ENCODE data around the gene C10orf71. TPM values are rescaled to one million over a fixed set of nuclear protein-coding genes. Genes with fewer than 3 reads are reported as not detected.

The C10orf71 gene
- total RNA-seq, 1 experiment from 2014 or later: not detected

GRCh38 chr10:49322371-49323170, 23.6 kb downstream of the C10orf71 start:
- intact Hi-C loops (cut with micrococcal nuclease): no loop called here
- RAD21 ChIA-PET (ENCODE audit: low non-redundant PET in 1 of 2, low total read pairs in 2 of 2, uncharacterized antibody in 2 of 2, unreplicated experiment in 2 of 2): no interaction called here
- Histone ChIP-seq H3K36me3 (ENCODE audit: control insufficient read depth in 1 of 2, insufficient read depth in 2 of 2, low read length in 2 of 2) (no peaks in the 10 kb centered on the region), H2AFZ (ENCODE audit: low read depth, low read length, poor library complexity, severe bottlenecking) (no peak overlapping the region), H3K9me2 (ENCODE audit: insufficient read depth) (no peaks in the 10 kb centered on the region), H4K20me1 (ENCODE audit: insufficient read depth) (no peaks in the 10 kb centered on the region), H3K4me3 (replicated peaks in 1 of 2; ENCODE audit: low read depth in 1 of 2, low read length in 2 of 2) (no peak overlapping the region), H3K9ac (ENCODE audit: low read length) (no peak overlapping the region), H3K4me1 (ENCODE audit: control insufficient read depth in 1 of 2, insufficient read depth in 2 of 2, low read length in 2 of 2) (no peaks in the 10 kb centered on the region), H3K9me3 (ENCODE audit: control insufficient read depth in 1 of 2, insufficient read depth in 1 of 2, low read depth in 1 of 2, low read length in 2 of 2) (no peaks in the 10 kb centered on the region), H3K79me2 (ENCODE audit: insufficient read depth, low read length) (no peaks in the 10 kb centered on the region), H3K4me2 (ENCODE audit: low read length) (no peak overlapping the region), H3K27me3 (ENCODE audit: insufficient read depth, low read length) (peaks cover 32% of the 10 kb centered on the region), H3K27ac (ENCODE audit: low read depth, low read length) (no peak overlapping the region)
- BruUV-seq (replicated peaks): no TSS peak
- DNase-seq (ENCODE audit: low read depth, low spot score) (no peak), ATAC-seq (no peak)
- CTCF ChIA-PET: no interaction called here
- POLR2A ChIA-PET: no interaction called here
- no peak for TF ChIP-seq EGR1 (IDR thresholded peaks at IDR 0.05; ENCODE audit: low read depth)
- TF ChIP-seq, protein P1, sequence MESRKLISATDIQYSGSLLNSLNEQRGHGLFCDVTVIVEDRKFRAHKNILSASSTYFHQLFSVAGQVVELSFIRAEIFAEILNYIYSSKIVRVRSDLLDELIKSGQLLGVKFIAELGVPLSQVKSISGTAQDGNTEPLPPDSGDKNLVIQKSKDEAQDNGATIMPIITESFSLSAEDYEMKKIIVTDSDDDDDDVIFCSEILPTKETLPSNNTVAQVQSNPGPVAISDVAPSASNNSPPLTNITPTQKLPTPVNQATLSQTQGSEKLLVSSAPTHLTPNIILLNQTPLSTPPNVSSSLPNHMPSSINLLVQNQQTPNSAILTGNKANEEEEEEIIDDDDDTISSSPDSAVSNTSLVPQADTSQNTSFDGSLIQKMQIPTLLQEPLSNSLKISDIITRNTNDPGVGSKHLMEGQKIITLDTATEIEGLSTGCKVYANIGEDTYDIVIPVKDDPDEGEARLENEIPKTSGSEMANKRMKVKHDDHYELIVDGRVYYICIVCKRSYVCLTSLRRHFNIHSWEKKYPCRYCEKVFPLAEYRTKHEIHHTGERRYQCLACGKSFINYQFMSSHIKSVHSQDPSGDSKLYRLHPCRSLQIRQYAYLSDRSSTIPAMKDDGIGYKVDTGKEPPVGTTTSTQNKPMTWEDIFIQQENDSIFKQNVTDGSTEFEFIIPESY (IDR thresholded peaks at IDR 0.05; ENCODE audit: extremely low read depth, insufficient replicate concordance, low read length): no peak
- no peak for TF ChIP-seq FOSL1 (IDR thresholded peaks at IDR 0.05; ENCODE audit: low read depth)
- no peak for TF ChIP-seq YY1 (IDR thresholded peaks at IDR 0.05; ENCODE audit: extremely low read depth, insufficient replicate concordance, low read depth, low read length)
- TF ChIP-seq, protein P2, sequence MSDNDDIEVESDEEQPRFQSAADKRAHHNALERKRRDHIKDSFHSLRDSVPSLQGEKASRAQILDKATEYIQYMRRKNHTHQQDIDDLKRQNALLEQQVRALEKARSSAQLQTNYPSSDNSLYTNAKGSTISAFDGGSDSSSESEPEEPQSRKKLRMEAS (IDR thresholded peaks at IDR 0.05): no peak
- TF ChIP-seq ZNF274 (IDR thresholded peaks at IDR 0.05; ENCODE audit: low read depth, low read length): no peak
- TF ChIP-seq POLR2A (IDR thresholded peaks at IDR 0.05; ENCODE audit: borderline replicate concordance, extremely low read depth, insufficient read depth, insufficient read length): no peak
- TF ChIP-seq CEBPB (IDR thresholded peaks at IDR 0.05; ENCODE audit: low read depth): no peak
- TF ChIP-seq, protein P3, sequence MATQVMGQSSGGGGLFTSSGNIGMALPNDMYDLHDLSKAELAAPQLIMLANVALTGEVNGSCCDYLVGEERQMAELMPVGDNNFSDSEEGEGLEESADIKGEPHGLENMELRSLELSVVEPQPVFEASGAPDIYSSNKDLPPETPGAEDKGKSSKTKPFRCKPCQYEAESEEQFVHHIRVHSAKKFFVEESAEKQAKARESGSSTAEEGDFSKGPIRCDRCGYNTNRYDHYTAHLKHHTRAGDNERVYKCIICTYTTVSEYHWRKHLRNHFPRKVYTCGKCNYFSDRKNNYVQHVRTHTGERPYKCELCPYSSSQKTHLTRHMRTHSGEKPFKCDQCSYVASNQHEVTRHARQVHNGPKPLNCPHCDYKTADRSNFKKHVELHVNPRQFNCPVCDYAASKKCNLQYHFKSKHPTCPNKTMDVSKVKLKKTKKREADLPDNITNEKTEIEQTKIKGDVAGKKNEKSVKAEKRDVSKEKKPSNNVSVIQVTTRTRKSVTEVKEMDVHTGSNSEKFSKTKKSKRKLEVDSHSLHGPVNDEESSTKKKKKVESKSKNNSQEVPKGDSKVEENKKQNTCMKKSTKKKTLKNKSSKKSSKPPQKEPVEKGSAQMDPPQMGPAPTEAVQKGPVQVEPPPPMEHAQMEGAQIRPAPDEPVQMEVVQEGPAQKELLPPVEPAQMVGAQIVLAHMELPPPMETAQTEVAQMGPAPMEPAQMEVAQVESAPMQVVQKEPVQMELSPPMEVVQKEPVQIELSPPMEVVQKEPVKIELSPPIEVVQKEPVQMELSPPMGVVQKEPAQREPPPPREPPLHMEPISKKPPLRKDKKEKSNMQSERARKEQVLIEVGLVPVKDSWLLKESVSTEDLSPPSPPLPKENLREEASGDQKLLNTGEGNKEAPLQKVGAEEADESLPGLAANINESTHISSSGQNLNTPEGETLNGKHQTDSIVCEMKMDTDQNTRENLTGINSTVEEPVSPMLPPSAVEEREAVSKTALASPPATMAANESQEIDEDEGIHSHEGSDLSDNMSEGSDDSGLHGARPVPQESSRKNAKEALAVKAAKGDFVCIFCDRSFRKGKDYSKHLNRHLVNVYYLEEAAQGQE (IDR thresholded peaks at IDR 0.05; ENCODE audit: low read depth): no peak
- TF ChIP-seq JUND (IDR thresholded peaks at IDR 0.05): no peak
- TF ChIP-seq TCF7L2 (IDR thresholded peaks at IDR 0.05; ENCODE audit: borderline replicate concordance, extremely low read depth, insufficient read depth, insufficient read length): no peak
- TF ChIP-seq POLR2AphosphoS5 (IDR thresholded peaks at IDR 0.05; ENCODE audit: low read depth, low read length): no peak
- TF ChIP-seq SIN3A (IDR thresholded peaks at IDR 0.05; ENCODE audit: low read depth): no peak
- TF ChIP-seq CTCF (IDR thresholded peaks at IDR 0.05 in 2 of 3, conservative IDR thresholded peaks at IDR 0.05 in 1 of 3; ENCODE audit: borderline replicate concordance in 1 of 3, insufficient read depth in 1 of 3, low read depth in 2 of 3, low read length in 2 of 3): no peak
- TF ChIP-seq SRF (IDR thresholded peaks at IDR 0.05; ENCODE audit: low read depth): no peak
- no peak for TF ChIP-seq EZH2 (IDR thresholded peaks at IDR 0.05)
- no peak for TF ChIP-seq CBX3 (IDR thresholded peaks at IDR 0.05; ENCODE audit: low read depth)
- TF ChIP-seq ZFX (IDR thresholded peaks at IDR 0.05): no peak
- TF ChIP-seq SP1 (IDR thresholded peaks at IDR 0.05; ENCODE audit: low read depth): no peak

Data from HCT116 (cell line).